ENCODE data around the gene ASXL1. TPM values are rescaled to one million over a fixed set of nuclear protein-coding genes. Genes with fewer than 3 reads are reported as not detected.

Gene ASXL1
- total and polyA plus RNA-seq, 9 of the 15 experiments (the other 6 are each of a cell fraction or from before 2014, with no cell fraction given): 6.5 to 65.3 (median 32.3) TPM

GRCh38 chr20:32333988-32334885, 23.9 kb upstream of the ASXL1 start (continued):
- TF ChIP-seq NR0B1 (IDR thresholded peaks at IDR 0.05; ENCODE audit: partially characterized antibody) (no peak), PHF20 (IDR thresholded peaks at IDR 0.05; ENCODE audit: partially characterized antibody) (no peak), SNIP1 (IDR thresholded peaks at IDR 0.05; ENCODE audit: low read depth) (no peak), MCM7 (IDR thresholded peaks at IDR 0.05) (no peak), ZNF75A (CRISPR knock-in tag; IDR thresholded peaks at IDR 0.05) (no peak), MECOM (CRISPR knock-in tag; IDR thresholded peaks at IDR 0.05) (no peak), ZNF785 (CRISPR knock-in tag; IDR thresholded peaks at IDR 0.05) (no peak), COPS2 (conservative IDR thresholded peaks at IDR 0.05) (no peak)

- peak overlapping the region; percentile 42; the same call in 1 of the 2 replicates for H2AFZ ChIP-seq (ENCODE audit: low read depth, low read length)
- intact Hi-C loops (cut with micrococcal nuclease) (loop anchor here (2.0 to 10.0 kb wide), 2 partner anchors 102 to 318 kb away; no protein-coding TSS in a partner anchor), in situ Hi-C loops (cut with MboI) (no loop called here)
- H3K27ac ChIP-seq (ENCODE audit: extremely low read depth, low read depth, low read length): no peak overlapping the region
- H3K9me3 ChIP-seq (replicated peaks; ENCODE audit: control insufficient read depth, insufficient read depth, low read depth, low read length): no peaks in the 10 kb centered on the region
- peaks cover 2% of the 10 kb centered on the region; the same call in 1 of the 3 replicates for H3K36me3 ChIP-seq (ENCODE audit: control insufficient read depth, insufficient read depth, low read length)
- DNase-seq (ENCODE audit: extremely low read depth in 1 of 4, low spot score in 3 of 4) (peak; percentile 38 to 62 (median 49)), FAIRE-seq (peak; percentile 81), ATAC-seq (peak; percentile 58)
- CTCF ChIA-PET (ENCODE audit: low intra/inter-chr PET ratio): interaction anchor here (0.6 to 1.3 kb wide), 2 partner anchors 101 to 107 kb away, joined by 3 to 4 read pairs; no protein-coding TSS in a partner anchor
- no peak overlapping the region for H3K9ac ChIP-seq (ENCODE audit: insufficient read depth in 1 of 2, low read depth in 2 of 2, low read length in 2 of 2)
- no peaks in the 10 kb centered on the region for H3K27me3 ChIP-seq (ENCODE audit: control insufficient read depth in 2 of 2, insufficient read depth in 2 of 2, low read length in 2 of 2)
- no TSS peak for BruUV-seq (replicated peaks)
- 7% methylated on average over 5 of the region's 5 CpGs for WGBS (ENCODE audit: insufficient coverage, low coverage, missing lambda C conversion rate)
- POLR2A ChIA-PET: no interaction called here
- peaks cover 3 to 33% of the 10 kb centered on the region in 2 experiments for H3K4me1 ChIP-seq (replicated peaks in 1 of 2; ENCODE audit: control insufficient read depth in 2 of 2, insufficient read depth in 2 of 2, low read length in 2 of 2)
- H3K9me1 ChIP-seq (ENCODE audit: control insufficient read depth, insufficient read depth, low read length): no peaks in the 10 kb centered on the region
- no peaks in the 10 kb centered on the region for H3K79me2 ChIP-seq (ENCODE audit: control insufficient read depth, insufficient read depth, low read length)
- H4K20me1 ChIP-seq (replicated peaks; ENCODE audit: control insufficient read depth, insufficient read depth, low read length): no peaks in the 10 kb centered on the region
- H3K4me2 ChIP-seq (ENCODE audit: insufficient read depth, low read length): no peak overlapping the region; the same call in 1 of the 2 replicates
- no peak overlapping the region for H3K4me3 ChIP-seq
- TF ChIP-seq SIN3B (IDR thresholded peaks at IDR 0.05; ENCODE audit: low read depth) (no peak), YY1 (IDR thresholded peaks at IDR 0.05; ENCODE audit: borderline replicate concordance in 1 of 3, control insufficient read depth in 1 of 3, extremely low read depth in 1 of 3, insufficient read depth in 3 of 3, insufficient read length in 1 of 3, insufficient replicate concordance in 2 of 3, low read depth in 1 of 3, low read length in 2 of 3) (no peak), TBL1XR1 (IDR thresholded peaks at IDR 0.05; ENCODE audit: low read length in 2 of 2) (0 out of 4 replicates have a peak, but pooled peaks of 1 of the 2 experiments have one; percentile 7), MXI1 (IDR thresholded peaks at IDR 0.05; ENCODE audit: low read depth, low read length) (no peak), NFIX (CRISPR knock-in tag; IDR thresholded peaks at IDR 0.05; ENCODE audit: low read depth) (no peak), ZNF354B (CRISPR knock-in tag; IDR thresholded peaks at IDR 0.05) (peak; percentile 96), CLOCK (CRISPR knock-in tag; IDR thresholded peaks at IDR 0.05; ENCODE audit: borderline replicate concordance) (no peak), TEAD4 (IDR thresholded peaks at IDR 0.05; ENCODE audit: low read length) (0 out of 2 replicates have a peak, but pooled peaks have one; percentile 11), TEAD4 (CRISPR knock-in tag; IDR thresholded peaks at IDR 0.05; ENCODE audit: borderline replicate concordance) (no peak)
Observed at GRCh38 chr20:32336918-32337347, 21.2 kb upstream of the ASXL1 start.
